Lower leg skin (tissue), 4 donors: ENCODE measurements around the gene CACNA1I. TPM values are rescaled to one million over a fixed set of nuclear protein-coding genes. Genes with fewer than 3 reads are reported as not detected.

ENCODE experiments used
- DNase-seq, 2 donors: peaks; one replicate each; pipeline ENCODE4 v3.0.0-alpha.2; 2019; ENCODE audit warnings: low spot score in 2 of 2
- H3K4me3 ChIP-seq: fragments of 200-600 bp; sonication (generic); 2 replicates; pipeline ENCODE4 v1.5.1; 2017; ENCODE audit warnings: mild to moderate bottlenecking, low read depth; ENCODE audit not compliant: poor library complexity, severe bottlenecking
- CTCF ChIP-seq, 3 donors: fragments of 450-650 bp; IDR thresholded peaks; one replicate each; pipeline ENCODE4 v1.5.1; 2016; ENCODE audit warnings: antibody characterized with exemption in 3 of 3, mild to moderate bottlenecking in 3 of 3, moderate library complexity in 2 of 3
- POLR2A ChIP-seq, 2 donors: fragments of 450-650 bp; IDR thresholded peaks; one replicate each; pipeline ENCODE4 v1.6.1; 2016 to 2017; ENCODE audit warnings: antibody characterized with exemption in 2 of 2, mild to moderate bottlenecking in 1 of 2, moderate library complexity in 1 of 2
- WGBS, 2 donors: methylation state at CpG; one replicate each; pipeline ENCODE4 v1.1.5; 2018; 5-methylcytosine and 5-hydroxymethylcytosine counted together
- intact Hi-C: fragments of 100-400 bp; cut with DNase I; formaldehyde crosslinking; loops from one replicate; pipeline ENCODE4 v1.15.0; 2023; ENCODE audit warnings: low total_unique reads
- total RNA-seq, 4 donors: library from RNA; depleted of rRNA; stranded (reverse); fragments of >200 nt; gene quantifications; one replicate each; pipeline ENCODE4 v1.1.0, GENCODE V29; 2016

CACNA1I gene
- total RNA-seq, 4 donors from 2014 or later, result 0.13 to 0.27 (median 0.21) TPM

GRCh38 chr22:39705386-39705785, 134.8 kb downstream of the CACNA1I start:
- H3K4me3 ChIP-seq, result no peak overlapping the region
- TF ChIP-seq POLR2A (IDR thresholded peaks at IDR 0.05), result no peak
- no peak for TF ChIP-seq CTCF (IDR thresholded peaks at IDR 0.05)
- intact Hi-C loops, result no loop called here
- DNase-seq, result no peak
- 87 to 92% methylated on average over 12 of the region's 12 CpGs for WGBS, 2 donors

- TF ChIP-seq CTCF (IDR thresholded peaks at IDR 0.05) (no peak), POLR2A (IDR thresholded peaks at IDR 0.05) (no peak)
- DNase-seq, result no peak
- H3K4me3 ChIP-seq, result no peak overlapping the region
- intact Hi-C loops, result no loop called here
- 71 to 74% methylated on average over 25 to 27 of the region's 27 CpGs for WGBS, 2 donors
These were observed 136.0 kb downstream of the CACNA1I start for GRCh38 chr22:39706376-39707140.

- DNase-seq, result no peak
- WGBS, 2 donors, result 87 to 91% methylated on average over 5 of the region's 5 CpGs
- intact Hi-C loops, result no loop called here
- no peak for TF ChIP-seq CTCF (IDR thresholded peaks at IDR 0.05)
- no peak for TF ChIP-seq POLR2A (IDR thresholded peaks at IDR 0.05)
- H3K4me3 ChIP-seq, result no peak overlapping the region
These were observed 136.8 kb downstream of the CACNA1I start for GRCh38 chr22:39707351-39707750.

- no peak overlapping the region for H3K4me3 ChIP-seq
- intact Hi-C loops, result no loop called here
- TF ChIP-seq POLR2A (IDR thresholded peaks at IDR 0.05) (no peak), CTCF (IDR thresholded peaks at IDR 0.05) (no peak)
- WGBS, 2 donors, result 74 to 77% methylated on average over 5 of the region's 5 CpGs
- DNase-seq, result no peak
These were observed 137.3 kb downstream of the CACNA1I start for GRCh38 chr22:39707816-39708215.

- DNase-seq, result no peak
- whole genome bisulfite sequencing, 2 donors, result 75 to 78% methylated on average over 15 of the region's 15 CpGs
- intact Hi-C loops, result no loop called here
- no peak for TF ChIP-seq CTCF (IDR thresholded peaks at IDR 0.05)
- TF ChIP-seq POLR2A (IDR thresholded peaks at IDR 0.05), result no peak
- no peak overlapping the region for H3K4me3 ChIP-seq
These were observed 140.0 kb downstream of the CACNA1I start for GRCh38 chr22:39710380-39711150.
